ENCODE measurements around the gene EXOC4.

EXOC4 gene

DNA sequence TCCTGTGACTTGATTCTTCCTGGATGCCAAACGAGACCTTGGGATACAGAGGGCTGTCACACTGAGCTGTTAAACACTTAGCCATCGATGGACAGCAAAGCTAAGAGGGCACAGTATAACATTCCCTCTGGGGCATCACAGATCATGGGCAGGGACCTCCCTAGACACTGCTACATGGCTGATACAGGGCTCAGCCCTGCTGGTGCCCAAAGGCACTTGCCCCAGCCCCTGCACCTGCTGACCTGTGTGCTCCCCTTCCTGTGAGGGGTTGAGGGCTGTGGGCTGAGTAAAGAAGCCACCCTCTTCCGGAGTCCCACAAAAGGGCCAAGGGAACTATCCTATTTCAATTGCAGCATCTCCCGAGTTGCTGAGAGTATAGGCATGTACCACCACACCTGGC is 337.9 kb downstream of the EXOC4 start (continued):
- TF ChIP-seq SP2 (tag by site-specific recombination; IDR thresholded peaks at IDR 0.05), result no peak
- TF ChIP-seq ZNF791 (tag by site-specific recombination; IDR thresholded peaks at IDR 0.05), result no peak

DNA sequence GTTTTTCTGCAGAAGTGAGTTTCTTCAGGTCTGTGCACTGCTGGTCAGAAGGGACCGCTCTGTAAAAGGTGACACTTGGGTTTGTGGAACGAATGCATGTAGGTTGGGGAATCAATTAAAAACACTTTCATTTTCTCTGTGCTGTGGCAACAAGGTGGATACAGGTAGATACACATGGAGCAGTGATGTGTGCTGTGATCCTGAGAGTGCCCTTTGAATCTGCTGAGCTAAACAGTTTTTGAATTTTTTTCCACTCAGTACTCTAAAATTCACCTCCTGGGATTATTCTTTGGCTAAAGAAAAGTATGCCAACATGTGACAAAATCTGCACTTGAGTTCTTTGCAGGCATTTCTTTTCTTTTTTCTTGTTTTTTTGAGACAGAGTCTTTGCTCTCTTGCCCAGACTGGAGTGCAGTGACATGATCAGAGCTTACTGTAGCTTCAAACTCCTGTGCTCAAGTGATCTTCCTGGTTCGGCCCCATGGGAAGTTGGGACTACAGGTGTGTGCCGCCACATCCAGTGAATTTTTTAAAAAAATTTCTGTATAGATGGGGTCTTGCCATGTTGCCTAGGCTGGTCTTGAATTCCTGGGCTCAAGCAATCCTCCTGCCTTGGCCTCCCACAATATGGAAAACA is 338.9 kb downstream of the EXOC4 start:
- Histone ChIP-seq H3K4me1 (ENCODE audit: control insufficient read depth, insufficient read depth, low read length) (no peaks in the 10 kb centered on the region), H3K36me3 (ENCODE audit: control insufficient read depth in 2 of 2, insufficient read depth in 1 of 2, low read length in 2 of 2) (no peaks in the 10 kb centered on the region), H3K27ac (ENCODE audit: extremely low read depth, low read depth, low read length) (no peak overlapping the region), H3K9me3 (ENCODE audit: control insufficient read depth, insufficient read depth, low read depth, low read length) (no peaks in the 10 kb centered on the region), H3K4me3 (ENCODE audit: low read depth, low read length) (no peak overlapping the region)
- TF ChIP-seq ZNF747 (tag by site-specific recombination; IDR thresholded peaks at IDR 0.05) (no peak), ZNF660 (tag by site-specific recombination; IDR thresholded peaks at IDR 0.05) (peak; percentile 47; the same call in 1 of the 2 replicates), SP2 (tag by site-specific recombination; IDR thresholded peaks at IDR 0.05) (no peak), PRDM1 (tag by site-specific recombination; IDR thresholded peaks at IDR 0.05) (no peak)
- TF ChIP-seq, protein P1, sequence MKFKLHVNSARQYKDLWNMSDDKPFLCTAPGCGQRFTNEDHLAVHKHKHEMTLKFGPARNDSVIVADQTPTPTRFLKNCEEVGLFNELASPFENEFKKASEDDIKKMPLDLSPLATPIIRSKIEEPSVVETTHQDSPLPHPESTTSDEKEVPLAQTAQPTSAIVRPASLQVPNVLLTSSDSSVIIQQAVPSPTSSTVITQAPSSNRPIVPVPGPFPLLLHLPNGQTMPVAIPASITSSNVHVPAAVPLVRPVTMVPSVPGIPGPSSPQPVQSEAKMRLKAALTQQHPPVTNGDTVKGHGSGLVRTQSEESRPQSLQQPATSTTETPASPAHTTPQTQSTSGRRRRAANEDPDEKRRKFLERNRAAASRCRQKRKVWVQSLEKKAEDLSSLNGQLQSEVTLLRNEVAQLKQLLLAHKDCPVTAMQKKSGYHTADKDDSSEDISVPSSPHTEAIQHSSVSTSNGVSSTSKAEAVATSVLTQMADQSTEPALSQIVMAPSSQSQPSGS (tag by site-specific recombination; IDR thresholded peaks at IDR 0.05; ENCODE audit: low read depth), result no peak
- CTCF ChIA-PET, result no interaction called here
- POLR2A ChIA-PET, result no interaction called here

DNA sequence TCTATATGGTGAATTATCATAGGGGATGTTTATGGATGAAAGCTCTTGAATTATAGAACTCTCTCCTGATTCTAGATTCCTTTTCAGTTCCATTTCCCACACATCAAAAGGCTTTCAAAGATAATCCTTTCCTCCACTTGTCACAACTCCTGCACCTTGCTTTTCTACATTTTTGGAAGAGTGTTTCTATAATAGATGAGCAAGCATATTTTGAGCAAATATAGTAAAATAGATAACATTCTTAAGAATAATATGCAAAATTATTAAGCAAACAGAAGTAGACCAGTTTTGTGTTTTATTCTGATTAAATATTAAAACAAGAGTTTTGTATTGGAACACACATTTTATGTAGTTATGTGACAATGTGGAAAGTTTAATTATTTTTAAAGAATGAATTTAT is 340.7 kb downstream of the EXOC4 start:
- no peaks in the 10 kb centered on the region for H3K4me1 ChIP-seq (ENCODE audit: control insufficient read depth, insufficient read depth, low read length)
- H3K27ac ChIP-seq (ENCODE audit: extremely low read depth, low read depth, low read length), result no peak overlapping the region
- TF ChIP-seq ZNF391 (tag by site-specific recombination; IDR thresholded peaks at IDR 0.05; ENCODE audit: borderline replicate concordance, low read depth), result no peak
- no peaks in the 10 kb centered on the region for H3K36me3 ChIP-seq (ENCODE audit: control insufficient read depth in 2 of 2, insufficient read depth in 1 of 2, low read length in 2 of 2)
- H3K9me3 ChIP-seq (ENCODE audit: control insufficient read depth, insufficient read depth, low read depth, low read length), result no peaks in the 10 kb centered on the region
- ChIA-PET POLR2A (no interaction called here), CTCF (interaction anchor here (0.6 kb wide), 1 partner anchor 447 kb away, joined by 4 read pairs; no protein-coding TSS in a partner anchor)
- no peak overlapping the region for H3K4me3 ChIP-seq (ENCODE audit: low read depth, low read length)

DNA sequence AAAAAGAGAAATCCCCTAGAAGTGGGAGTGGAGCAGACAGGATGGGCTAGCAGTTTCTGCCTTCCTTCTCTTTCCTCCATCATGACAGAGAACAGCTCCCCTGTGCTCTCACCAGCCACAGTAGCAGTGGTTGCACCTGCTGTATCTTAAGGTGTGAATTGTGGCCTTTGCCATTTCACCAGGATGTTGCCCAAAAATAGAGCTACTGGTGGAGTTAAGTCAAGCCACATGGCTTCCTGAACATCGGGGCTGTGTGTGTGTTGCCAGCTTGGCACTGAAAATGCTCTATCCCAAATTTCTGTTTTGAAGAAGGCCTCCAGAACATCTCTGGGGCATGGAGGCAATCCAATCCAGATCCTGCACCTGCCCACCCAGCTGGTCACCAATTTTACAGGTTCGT is 348.7 kb downstream of the EXOC4 start:
- H3K36me3 ChIP-seq (ENCODE audit: control insufficient read depth in 2 of 2, insufficient read depth in 1 of 2, low read length in 2 of 2), result no peaks in the 10 kb centered on the region
- H3K4me1 ChIP-seq (ENCODE audit: control insufficient read depth, insufficient read depth, low read length), result peaks cover 5% of the 10 kb centered on the region; the same call in 1 of the 2 replicates
- H3K27ac ChIP-seq (ENCODE audit: extremely low read depth, low read depth, low read length), result no peak overlapping the region
- ChIA-PET CTCF (interaction anchor here (0.5 to 0.6 kb wide), 2 partner anchors 16 to 167 kb away, joined by 3 to 5 read pairs; no protein-coding TSS in a partner anchor), POLR2A (no interaction called here)
- no peak overlapping the region for H3K4me3 ChIP-seq (ENCODE audit: low read depth, low read length)
- H3K9me3 ChIP-seq (ENCODE audit: control insufficient read depth, insufficient read depth, low read depth, low read length), result no peaks in the 10 kb centered on the region
- TF ChIP-seq, protein P2, sequence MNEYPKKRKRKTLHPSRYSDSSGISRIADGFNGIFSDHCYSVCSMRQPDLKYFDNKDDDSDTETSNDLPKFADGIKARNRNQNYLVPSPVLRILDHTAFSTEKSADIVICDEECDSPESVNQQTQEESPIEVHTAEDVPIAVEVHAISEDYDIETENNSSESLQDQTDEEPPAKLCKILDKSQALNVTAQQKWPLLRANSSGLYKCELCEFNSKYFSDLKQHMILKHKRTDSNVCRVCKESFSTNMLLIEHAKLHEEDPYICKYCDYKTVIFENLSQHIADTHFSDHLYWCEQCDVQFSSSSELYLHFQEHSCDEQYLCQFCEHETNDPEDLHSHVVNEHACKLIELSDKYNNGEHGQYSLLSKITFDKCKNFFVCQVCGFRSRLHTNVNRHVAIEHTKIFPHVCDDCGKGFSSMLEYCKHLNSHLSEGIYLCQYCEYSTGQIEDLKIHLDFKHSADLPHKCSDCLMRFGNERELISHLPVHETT (tag by site-specific recombination; IDR thresholded peaks at IDR 0.05), result no peak
- TF ChIP-seq ZBTB1 (tag by site-specific recombination; IDR thresholded peaks at IDR 0.05) (no peak), ZNF600 (tag by site-specific recombination; IDR thresholded peaks at IDR 0.05) (no peak), ZNF776 (tag by site-specific recombination; IDR thresholded peaks at IDR 0.05; ENCODE audit: borderline replicate concordance) (no peak), ZNF843 (tag by site-specific recombination; IDR thresholded peaks at IDR 0.05) (no peak), ZNF555 (tag by site-specific recombination; conservative IDR thresholded peaks at IDR 0.05) (no peak), SP2 (tag by site-specific recombination; IDR thresholded peaks at IDR 0.05) (no peak), ZNF114 (tag by site-specific recombination; IDR thresholded peaks at IDR 0.05) (no peak), ZXDB (tag by site-specific recombination; IDR thresholded peaks at IDR 0.05) (no peak), ZNF664 (tag by site-specific recombination; IDR thresholded peaks at IDR 0.05) (no peak), ZBTB7A (tag by site-specific recombination; IDR thresholded peaks at IDR 0.05; ENCODE audit: low read depth) (no peak)
- TF ChIP-seq, protein P3, sequence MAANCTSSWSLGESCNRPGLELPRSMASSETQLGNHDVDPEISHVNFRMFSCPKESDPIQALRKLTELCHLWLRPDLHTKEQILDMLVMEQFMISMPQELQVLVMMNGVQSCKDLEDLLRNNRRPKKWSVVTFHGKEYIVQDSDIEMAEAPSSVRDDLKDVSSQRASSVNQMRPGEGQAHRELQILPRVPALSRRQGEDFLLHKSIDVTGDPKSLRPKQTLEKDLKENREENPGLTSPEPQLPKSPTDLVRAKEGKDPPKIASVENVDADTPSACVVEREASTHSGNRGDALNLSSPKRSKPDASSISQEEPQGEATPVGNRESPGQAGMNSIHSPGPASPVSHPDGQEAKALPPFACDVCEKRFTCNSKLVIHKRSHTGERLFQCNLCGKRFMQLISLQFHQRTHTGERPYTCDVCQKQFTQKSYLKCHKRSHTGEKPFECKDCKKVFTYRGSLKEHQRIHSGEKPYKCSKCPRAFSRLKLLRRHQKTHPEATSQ (tag by site-specific recombination; IDR thresholded peaks at IDR 0.05), result no peak
- TF ChIP-seq, protein P4, sequence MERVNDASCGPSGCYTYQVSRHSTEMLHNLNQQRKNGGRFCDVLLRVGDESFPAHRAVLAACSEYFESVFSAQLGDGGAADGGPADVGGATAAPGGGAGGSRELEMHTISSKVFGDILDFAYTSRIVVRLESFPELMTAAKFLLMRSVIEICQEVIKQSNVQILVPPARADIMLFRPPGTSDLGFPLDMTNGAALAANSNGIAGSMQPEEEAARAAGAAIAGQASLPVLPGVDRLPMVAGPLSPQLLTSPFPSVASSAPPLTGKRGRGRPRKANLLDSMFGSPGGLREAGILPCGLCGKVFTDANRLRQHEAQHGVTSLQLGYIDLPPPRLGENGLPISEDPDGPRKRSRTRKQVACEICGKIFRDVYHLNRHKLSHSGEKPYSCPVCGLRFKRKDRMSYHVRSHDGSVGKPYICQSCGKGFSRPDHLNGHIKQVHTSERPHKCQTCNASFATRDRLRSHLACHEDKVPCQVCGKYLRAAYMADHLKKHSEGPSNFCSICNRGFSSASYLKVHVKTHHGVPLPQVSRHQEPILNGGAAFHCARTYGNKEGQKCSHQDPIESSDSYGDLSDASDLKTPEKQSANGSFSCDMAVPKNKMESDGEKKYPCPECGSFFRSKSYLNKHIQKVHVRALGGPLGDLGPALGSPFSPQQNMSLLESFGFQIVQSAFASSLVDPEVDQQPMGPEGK (tag by site-specific recombination; IDR thresholded peaks at IDR 0.05), result no peak
- TF ChIP-seq, protein P5, sequence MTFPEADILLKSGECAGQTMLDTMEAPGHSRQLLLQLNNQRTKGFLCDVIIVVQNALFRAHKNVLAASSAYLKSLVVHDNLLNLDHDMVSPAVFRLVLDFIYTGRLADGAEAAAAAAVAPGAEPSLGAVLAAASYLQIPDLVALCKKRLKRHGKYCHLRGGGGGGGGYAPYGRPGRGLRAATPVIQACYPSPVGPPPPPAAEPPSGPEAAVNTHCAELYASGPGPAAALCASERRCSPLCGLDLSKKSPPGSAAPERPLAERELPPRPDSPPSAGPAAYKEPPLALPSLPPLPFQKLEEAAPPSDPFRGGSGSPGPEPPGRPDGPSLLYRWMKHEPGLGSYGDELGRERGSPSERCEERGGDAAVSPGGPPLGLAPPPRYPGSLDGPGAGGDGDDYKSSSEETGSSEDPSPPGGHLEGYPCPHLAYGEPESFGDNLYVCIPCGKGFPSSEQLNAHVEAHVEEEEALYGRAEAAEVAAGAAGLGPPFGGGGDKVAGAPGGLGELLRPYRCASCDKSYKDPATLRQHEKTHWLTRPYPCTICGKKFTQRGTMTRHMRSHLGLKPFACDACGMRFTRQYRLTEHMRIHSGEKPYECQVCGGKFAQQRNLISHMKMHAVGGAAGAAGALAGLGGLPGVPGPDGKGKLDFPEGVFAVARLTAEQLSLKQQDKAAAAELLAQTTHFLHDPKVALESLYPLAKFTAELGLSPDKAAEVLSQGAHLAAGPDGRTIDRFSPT (tag by site-specific recombination; IDR thresholded peaks at IDR 0.05), result no peak
